NCI-H526 treated with DMSO at 0.1 percent for 48 hours (cell line): ENCODE results near the gene BPIFB3.

Experiments
- DNase-seq: peaks from one replicate; lab custom pipeline; 2025; lab: John Stamatoyannopoulos, UW

BPIFB3 gene

DNA sequence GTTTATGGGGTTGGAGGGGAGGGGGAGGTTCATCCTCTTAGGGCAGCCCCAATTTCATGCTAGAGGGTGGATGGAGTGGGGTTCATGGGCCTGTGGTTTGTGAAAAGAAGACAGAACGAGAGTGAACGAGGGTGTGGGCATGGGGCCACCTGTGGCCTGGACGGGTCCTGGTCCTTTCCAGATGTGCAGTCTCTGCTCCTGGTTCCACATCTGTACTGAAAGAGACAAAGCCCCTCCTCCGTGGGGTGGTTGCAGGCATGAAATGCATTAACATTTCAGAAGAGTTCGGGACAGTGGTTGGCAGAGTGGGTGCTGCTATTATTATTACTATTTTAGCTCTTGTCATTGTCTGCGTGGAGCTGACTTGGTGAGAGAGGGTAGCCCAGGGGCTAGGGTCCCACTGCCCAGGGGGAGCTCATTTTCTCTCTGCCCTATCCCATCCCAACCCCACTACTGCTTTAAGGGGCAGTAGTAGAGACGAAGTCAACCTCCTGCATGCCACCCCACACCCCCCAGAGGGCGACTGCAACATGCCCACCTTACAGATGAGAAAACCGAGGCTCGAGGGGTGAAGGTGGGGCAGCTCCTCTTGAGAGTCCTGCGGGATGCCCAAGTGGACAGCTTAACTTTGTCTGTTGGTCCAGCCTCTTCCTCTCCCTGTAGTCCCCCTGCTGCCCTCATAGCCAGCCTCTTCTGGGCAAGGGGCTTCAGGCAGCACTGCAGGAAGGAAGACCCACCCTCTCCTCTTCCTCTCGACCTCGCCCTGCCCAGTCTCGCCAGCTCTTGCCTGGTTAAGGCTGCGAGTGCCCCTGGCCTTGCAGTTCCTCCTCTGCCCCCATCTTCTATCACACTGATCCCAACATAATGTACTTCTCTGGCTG is 37.8 kb upstream of the BPIFB3 start:
- no peak for DNase-seq

DNA sequence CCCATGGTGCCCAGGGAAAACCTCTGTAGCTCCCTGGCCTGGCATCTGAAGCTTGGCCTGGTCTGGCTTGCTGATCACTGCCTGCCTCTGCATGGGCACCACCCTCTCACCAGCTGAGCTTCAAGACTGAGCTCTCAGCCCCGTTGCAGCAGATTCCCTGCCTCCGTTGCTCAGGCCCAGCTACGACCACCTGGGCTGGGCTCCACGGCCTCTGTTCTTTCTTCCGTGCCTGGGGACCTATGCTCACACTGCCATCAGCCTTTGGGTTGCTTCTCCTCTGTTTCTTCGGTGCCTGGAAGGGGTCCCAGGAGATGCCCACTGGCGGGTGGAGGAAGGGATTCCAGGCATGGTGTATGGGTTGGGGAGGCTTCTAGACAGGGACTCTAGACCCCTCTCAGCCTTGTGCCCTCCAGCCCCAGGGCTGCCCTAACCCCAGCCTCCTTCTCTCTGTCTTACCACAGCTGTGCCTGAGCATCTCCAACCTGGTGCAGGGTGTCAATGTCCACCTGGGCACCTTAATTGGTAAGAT is 37.1 kb upstream of the BPIFB3 start:
- no peak for DNase-seq

DNA sequence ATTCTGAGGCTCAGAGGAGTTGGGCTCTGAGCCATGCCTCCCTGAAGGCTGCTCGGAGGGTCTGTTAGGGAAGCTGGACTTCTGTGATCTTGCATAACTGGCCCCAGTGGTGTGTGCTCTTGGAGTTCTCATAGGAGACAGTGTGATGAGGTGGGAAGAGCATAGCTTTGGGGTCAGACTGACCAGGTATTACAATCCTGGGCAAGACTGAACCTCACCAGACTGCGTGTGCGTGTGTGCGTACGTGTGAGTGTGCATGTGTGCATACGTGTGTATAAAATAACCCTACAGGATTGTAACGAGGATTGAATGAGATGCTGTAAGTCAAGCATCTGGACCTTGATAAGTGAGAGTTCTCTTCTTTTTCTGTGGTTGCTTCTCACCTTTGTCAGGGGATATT is 36.2 kb upstream of the BPIFB3 start:
- no peak for DNase-seq

DNA sequence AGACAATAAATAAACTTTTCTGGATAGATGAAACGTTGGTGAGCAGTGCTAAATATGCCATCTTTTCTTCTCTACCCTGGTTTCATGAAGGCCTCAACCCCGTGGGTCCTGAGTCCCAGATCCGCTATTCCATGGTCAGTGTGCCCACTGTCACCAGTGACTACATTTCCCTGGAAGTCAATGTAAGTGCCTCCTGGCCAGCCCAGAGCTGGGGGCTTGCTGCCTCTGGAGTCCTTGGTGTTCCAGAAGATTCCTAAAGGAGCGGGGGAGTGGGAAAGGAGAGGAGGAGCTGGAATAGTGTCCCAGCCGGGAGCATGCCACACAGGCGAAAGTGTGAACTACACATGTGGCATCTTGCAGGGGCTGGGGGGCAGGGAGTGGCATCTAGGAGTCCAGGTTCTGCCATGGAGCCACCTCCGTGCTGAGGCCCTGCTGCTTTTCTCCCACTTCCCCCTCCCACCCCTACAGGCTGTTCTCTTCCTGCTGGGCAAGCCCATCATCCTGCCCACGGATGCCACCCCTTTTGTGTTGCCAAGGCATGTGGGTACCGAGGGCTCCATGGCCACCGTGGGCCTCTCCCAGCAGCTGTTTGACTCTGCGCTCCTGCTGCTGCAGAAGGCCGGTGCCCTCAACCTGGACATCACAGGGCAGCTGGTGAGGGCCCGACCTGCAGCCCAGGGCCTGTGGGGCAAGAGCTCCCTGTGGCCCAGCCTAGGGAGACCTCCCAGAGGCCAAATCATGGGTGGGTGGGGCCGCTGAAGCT is 35.4 kb upstream of the BPIFB3 start:
- no peak for DNase-seq

DNA sequence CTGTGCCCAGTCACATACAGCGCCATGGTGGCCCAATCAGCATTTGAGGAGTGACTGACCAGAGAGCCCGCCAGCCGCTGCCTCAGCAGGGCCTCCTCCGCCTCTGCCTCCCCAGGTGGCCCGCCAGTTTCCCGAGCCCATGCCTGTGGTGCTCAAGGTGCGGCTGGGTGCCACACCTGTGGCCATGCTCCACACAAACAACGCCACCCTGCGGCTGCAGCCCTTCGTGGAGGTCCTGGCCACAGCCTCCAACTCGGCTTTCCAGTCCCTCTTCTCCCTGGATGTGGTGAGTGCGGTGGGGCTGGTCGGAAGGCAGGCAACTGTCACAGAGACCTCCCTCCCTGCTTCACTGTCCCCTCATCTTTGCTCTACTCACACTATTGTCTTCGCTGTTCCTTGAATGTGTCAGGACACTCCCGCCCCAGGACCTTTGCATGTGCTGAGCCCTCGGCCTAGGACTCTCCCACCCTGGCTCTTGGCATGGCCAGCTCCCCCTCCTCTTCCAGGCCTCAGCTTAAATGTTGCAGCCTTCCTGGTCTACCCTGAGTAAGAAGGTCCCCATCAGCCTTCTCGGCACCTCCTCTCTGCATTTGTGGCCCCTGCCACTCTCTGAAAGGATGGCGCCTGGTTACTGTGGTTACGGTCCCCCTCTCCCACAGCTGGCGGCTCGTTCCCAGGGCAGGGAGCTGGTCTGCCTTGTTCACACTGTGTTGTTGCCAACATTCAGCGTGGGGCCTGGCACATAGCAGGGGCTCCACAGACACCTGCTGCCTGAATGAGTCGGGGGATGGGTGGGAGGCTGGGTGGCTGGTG is 34.0 kb upstream of the BPIFB3 start:
- no peak for DNase-seq

DNA sequence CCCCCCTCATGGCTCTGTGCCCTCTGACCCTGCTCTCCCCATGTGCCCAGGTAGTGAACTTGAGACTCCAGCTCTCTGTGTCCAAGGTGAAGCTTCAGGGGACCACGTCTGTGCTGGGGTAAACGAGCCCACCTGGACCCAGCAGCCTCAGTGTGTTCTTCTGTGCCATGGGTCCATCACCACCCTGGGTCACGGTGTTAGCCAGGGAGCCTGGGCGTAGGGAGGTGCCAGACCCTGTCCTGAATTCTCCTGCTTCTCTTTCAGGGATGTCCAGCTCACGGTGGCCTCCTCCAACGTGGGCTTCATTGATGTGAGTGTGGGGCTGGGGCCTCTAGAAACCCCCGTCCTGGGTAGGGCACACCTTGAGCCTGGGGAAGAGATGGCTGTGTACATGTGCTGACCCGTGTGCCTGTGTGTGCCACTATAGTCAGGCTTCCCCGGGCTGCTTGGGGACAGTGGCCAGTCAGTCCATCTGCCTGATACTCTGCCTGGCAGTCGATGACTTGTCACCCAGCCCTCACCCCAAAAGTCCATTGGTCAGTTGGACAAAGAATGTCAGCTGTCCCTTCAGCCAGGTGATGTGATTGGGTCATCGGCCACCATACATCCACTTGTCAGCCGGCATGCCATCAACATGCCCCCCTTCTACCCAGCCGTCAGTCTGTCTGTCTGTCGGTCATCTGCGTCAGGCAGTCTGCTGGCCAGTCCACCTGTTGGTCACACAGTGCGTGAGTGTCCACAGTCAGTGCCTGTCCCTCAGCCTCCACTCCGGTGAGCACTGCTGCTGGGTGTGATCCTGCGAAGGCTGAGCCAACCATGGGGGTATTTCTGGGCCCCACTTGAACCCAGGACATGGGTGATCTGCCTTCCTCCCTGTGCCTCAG is 33.2 kb upstream of the BPIFB3 start:
- DNase-seq = no peak

DNA sequence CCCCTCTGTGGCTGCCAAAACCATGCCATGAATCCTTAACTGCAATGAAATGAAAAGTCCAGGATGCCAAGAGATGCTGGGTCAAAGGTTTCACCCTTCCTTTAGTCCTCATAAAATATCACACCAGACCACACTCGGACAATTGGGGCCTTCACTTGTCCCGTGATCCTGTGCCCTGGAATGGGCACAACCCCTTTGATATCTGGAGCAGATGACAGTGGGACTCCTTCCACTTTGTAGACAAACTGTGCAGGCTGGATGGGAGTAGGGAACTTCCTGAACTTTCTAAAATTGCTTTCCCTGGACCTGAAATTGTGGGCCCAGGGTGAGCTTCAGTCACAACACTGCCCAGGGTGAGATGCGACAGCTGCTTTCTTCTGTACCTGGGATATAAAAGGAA is 31.8 kb upstream of the BPIFB3 start:
- no peak for DNase-seq

DNA sequence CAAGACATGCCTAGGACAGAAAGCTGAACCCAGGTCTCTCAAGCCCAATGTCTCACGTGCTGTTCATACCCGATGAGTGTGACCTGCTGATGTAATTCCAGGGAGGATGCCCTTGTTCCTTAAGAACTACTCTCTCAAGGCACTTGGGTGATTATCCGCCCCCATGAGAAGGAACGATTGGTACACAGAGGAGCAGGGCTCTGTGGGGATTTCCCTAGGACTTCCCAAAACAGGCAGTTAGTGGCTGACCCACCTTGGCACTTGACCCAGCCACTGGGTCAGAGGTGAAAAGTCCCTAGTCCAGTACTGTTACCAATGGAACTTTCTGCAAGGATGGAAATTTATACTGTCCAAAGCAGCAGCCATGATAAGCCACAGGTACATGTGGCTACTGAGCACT is 31.4 kb upstream of the BPIFB3 start:
- no peak for DNase-seq

DNA sequence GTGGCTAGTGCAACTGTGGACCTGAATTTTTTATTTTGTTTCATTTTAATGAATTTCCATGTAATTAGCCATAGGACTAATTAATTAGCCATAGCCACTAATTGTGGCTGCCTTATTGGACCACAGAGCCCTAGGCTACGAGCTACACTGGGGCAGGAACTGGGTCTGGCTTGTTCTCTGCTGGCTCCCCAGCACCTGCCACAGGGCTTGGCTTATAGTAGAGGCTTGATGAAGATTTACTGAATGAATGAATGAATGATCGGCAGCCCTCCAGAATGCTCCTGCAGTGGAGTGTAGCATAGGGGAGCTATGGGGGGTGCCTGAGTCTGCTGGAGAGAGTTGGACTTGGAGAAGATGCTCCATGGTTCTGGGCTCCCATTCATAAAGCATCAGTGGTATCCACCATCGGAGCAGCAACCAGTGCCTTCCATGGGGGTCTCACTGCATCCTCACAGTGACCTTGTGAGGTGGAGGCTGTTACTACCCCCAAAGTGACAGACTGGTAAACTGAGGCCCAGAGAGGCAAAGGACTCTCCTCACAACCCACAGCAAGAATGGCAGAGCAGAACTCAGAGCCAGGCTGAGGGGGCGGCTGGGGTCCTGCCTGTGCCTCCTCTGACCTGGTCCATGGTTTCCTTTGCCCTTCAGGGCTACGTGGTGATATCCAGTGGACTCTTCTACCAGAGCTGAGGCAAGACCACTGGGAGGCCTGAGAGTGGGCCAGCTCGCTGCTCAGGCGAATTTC is 30.8 kb upstream of the BPIFB3 start:
- DNase-seq = no peak

DNA sequence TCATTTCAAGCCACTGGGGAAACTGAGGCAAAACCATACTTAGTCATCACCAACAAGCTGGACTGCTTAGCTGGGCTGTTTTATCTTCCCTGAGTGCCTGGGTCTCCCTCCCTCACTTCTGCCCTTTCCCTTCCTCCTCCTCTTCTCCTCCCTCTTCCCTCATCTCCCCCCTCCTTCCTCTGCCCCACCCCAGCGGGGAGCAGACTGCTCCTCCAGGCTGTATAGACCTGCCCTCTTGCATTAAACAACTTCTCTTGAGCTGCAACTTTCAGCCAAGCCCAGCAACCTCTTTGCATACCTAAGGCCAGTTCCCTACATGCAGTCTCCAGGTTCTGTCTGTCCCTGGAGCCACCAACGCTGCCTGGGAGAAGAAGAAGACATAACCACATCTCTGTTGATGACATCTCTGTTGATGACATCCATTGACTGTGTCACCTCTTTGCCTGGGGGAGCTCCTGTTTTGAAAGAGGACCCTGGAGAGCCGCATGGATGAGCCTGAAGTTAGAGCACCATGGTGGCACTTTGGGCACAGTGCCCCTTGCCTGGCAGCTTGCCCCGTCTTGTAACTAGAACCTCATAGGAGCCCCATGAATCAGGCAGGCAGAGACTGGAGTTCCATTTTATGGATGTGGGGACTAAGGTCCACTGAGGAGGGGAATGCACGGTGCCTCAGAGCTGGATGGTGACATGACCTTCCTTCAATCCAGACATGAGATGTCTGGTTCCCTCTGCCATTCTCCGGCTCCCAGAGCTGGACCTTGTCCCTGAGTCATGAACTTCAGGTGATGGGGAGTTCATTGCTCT is 30.1 kb upstream of the BPIFB3 start:
- DNase-seq = no peak

DNA sequence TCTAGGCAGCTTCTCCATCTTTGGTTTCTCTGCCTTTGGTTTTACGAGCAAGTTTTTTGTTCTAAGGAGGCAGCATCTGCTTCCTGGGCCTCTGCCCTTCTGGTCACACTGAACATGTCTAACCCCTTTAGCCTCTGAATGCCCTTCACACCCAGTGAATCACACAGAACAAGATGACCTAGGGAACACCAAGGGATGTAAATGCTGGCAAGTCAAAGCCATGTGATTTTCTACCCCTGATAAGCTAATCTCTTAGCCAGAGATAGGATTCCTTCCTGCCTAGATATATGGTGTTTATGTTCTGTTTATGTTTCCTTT is 29.5 kb upstream of the BPIFB3 start:
- DNase-seq = no peak

DNA sequence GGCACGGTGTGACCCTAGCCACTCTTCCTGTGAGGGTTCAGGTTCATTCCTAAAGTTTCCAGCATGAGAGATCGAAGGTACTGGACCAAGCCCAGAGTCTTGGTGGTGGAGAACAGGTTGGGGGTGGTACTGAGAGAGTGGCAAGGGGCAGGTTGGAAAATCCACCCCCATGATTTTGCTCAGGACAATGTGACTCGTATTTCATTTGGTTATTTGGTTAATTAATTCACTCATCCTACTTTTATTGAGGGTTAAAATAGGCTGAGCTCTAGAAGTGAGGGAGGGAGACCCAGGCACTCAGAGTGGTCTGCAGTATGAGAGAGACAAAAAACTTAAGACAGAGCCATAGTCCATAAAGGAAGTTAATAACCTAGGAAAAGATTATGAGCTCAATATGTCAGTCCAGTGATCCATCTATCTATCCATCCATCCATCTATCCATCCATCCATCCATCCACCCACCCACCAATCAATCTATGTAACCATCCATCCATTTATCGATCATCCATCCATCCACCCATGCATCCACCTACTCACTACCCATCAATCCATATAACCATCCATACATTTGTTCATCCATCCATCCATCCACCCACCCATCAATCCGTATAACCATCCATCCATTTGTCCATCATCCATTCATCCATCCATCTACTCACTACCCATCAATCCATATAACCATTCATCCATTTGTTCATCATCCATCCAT is 28.9 kb upstream of the BPIFB3 start:
- no peak for DNase-seq

DNA sequence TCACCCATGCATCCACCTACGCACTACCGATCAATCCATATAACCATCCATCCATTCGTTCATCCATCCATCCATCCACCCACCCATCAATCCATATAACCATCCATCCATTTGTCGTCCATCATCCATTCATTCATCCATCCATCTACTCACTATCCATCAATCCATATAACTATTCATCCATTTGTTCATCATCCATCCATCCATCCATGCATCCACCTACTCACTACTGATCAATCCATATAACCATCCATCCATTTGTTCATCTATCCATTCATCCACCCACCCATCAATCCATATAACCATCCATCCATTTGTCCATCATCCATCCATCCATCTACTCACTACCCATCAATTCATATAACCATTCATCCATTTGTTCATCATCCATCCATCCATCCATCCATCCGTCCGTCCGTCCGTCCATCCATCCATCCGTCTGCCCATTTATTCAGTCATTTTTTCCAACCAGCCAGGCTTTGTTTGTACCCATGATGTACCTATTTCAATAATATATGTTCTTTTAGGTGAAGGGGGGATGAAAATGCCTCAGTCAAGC is 28.3 kb upstream of the BPIFB3 start:
- DNase-seq = no peak

DNA sequence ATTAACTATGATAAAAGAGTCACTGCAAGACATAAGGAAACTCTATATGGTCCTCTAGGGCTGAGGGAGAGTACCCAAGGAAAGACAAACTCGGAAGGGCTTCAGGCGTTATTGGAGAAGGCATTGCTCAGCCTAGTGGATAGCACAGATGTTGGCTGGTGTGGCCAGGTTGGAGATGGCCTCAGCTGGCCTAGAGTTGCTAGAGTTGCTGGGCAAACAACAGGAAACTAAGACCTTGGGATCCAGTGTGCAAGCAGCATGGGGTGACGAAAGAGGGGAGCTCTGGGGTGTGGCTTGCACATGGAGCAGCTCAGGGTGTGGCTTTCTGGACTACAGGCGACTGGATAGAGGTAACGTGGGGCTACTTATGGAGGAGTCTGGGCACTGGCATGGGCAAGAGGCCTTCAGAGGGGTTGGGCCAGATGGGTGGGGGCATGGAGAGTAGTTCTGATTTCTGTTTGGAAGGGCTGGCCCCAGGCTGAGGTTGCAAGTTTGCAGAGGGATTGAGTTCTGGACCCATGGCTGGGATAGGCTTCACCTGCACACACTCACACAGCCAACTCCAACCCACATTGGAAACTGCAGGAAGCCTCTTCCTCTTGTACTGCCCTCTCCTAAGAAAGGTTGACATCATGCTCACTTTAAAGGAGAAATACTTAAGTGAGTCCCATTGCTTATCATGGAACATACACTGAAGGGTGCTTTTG is 27.5 kb upstream of the BPIFB3 start:
- DNase-seq = no peak

DNA sequence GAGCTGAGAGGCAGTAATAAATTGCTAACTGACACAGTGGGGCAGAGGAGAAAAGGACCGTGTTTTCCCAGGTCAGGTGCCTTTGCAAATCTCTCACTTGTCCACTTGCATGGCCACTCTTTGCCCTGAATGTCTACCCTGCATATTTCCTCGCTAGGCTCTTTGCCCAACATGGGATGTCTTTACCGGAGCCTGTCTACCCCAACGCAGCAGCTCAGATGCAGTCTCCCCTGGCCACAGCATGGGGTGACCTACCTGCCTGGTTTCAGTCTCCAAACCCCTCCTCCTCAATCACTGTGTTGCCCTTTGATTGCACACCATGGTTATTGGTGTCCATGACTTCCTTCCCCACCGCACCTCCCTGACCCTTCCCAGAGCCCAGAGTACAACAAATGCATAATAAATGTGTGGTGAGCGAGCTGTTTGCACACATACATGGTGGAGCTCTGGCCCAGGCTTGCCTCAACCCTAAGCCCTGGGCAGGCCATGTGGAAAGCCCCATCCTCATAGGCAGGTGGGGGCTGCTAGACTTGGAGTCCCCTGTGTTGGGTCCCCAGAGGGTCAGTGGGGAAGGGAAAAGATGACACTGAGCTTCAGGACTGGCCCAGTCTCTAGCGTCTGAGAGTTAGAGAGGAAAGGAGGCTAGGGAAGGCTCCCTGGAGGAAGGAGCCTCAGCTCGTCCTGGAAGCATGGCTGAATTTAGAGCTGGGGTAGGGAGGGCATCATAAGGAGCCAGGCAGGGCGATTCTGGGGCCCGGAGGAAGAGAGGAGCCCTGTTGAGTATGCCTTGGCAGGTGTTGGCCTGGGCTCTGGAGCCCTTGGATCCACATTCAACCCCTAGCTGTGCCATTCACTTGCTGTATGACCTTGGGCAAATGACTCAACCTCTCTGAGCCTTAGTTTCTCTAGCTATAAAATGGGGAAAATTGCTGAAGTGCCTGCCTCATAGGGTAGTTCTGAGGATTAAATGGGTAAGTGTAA is 26.6 kb upstream of the BPIFB3 start:
- DNase-seq = no peak

DNA sequence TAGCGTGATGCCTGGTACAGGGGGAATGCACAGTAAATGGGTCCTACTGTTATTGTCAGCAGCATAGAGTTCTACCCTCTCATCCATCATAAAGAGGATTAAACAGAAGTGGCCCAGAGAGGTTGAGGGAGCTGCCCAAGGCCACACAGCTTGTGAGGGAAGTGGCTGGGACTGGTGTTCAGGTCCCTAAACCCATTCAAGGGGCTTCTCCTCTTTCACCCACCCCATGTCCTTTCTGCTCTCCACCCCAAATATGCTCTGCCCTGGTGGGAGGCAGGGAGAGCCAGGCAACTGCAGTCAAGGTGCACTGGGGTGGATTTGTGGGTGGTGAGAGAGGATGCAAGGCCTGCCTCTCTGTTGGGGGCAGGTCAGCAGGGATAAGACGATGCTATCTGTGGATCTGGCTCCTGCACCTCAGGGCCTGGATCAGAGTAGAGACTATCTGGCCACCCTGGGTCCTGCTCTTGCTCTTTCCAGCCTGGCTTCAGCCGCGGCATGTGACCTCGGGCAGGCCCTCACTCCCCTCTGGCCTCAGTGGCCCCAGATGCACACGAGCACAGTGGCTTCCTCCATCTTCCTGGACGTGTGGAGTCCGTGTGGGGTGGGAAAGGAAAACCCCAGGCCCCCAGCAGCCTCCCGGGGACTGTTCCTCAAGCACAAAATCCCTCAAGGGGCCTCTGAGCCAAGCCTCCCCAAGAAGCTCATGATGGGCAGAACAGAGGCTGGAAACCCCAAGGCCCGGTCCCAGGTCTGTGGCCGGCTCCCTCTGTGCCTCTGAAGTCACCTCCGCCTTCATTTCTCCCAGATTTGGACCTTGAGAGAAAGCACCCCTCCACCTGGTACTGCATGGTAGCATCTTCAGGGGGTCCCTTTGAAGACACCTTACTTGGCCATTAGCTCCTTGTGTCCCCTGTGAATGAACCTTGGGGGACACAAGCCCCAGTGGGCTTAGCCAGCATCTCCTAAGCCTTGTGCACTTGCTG is 25.6 kb upstream of the BPIFB3 start:
- DNase-seq = no peak
